Measurements from ENCODE around the gene FIGLA. TPM values are rescaled to one million over a fixed set of nuclear protein-coding genes. Genes with fewer than 3 reads are reported as not detected.

The FIGLA gene
- total RNA-seq, 1 donor from 2014 or later = not detected

- H3K36me3 ChIP-seq (ENCODE audit: control insufficient read depth, insufficient read depth, low read length) = no peaks in the 10 kb centered on the region
- no peak for TF ChIP-seq CTCF (IDR thresholded peaks at IDR 0.05; ENCODE audit: insufficient read depth, low read length, poor library complexity, severe bottlenecking)
- H3K27me3 ChIP-seq (ENCODE audit: control insufficient read depth, insufficient read depth, low read length) = peaks cover 13% of the 10 kb centered on the region
- H3K4me3 ChIP-seq (ENCODE audit: low read depth, low read length) = no peak overlapping the region
- no peak for DNase-seq (ENCODE audit: low read depth)
Measured at GRCh38 chr2:70797506-70797905, 7.1 kb upstream of the FIGLA start.

- TF ChIP-seq CTCF (IDR thresholded peaks at IDR 0.05; ENCODE audit: insufficient read depth, low read length, poor library complexity, severe bottlenecking) = no peak
- Histone ChIP-seq H3K4me3 (ENCODE audit: low read depth, low read length) (no peak overlapping the region), H3K36me3 (ENCODE audit: control insufficient read depth, insufficient read depth, low read length) (no peaks in the 10 kb centered on the region), H3K27me3 (ENCODE audit: control insufficient read depth, insufficient read depth, low read length) (peaks cover 19% of the 10 kb centered on the region)
- DNase-seq (ENCODE audit: low read depth) = no peak
Measured at GRCh38 chr2:70796262-70796661, 5.8 kb upstream of the FIGLA start.

- H3K4me3 ChIP-seq (ENCODE audit: low read depth, low read length) = no peak overlapping the region
- no peak for DNase-seq (ENCODE audit: low read depth)
- no peaks in the 10 kb centered on the region for H3K36me3 ChIP-seq (ENCODE audit: control insufficient read depth, insufficient read depth, low read length)
- peaks cover 25% of the 10 kb centered on the region for H3K27me3 ChIP-seq (ENCODE audit: control insufficient read depth, insufficient read depth, low read length)
- no peak for TF ChIP-seq CTCF (IDR thresholded peaks at IDR 0.05; ENCODE audit: insufficient read depth, low read length, poor library complexity, severe bottlenecking)
Measured at GRCh38 chr2:70795164-70795995, 4.9 kb upstream of the FIGLA start.

- peaks cover 38% of the 10 kb centered on the region for H3K27me3 ChIP-seq (ENCODE audit: control insufficient read depth, insufficient read depth, low read length)
- no peak for DNase-seq (ENCODE audit: low read depth)
- no peak for TF ChIP-seq CTCF (IDR thresholded peaks at IDR 0.05; ENCODE audit: insufficient read depth, low read length, poor library complexity, severe bottlenecking)
- no peaks in the 10 kb centered on the region for H3K36me3 ChIP-seq (ENCODE audit: control insufficient read depth, insufficient read depth, low read length)
- H3K4me3 ChIP-seq (ENCODE audit: low read depth, low read length) = no peak overlapping the region
Measured at GRCh38 chr2:70793450-70793849, 3.0 kb upstream of the FIGLA start.

GRCh38 chr2:70789304-70790135 lies 923 bp downstream of the FIGLA start:
- H3K27me3 ChIP-seq (ENCODE audit: control insufficient read depth, insufficient read depth, low read length) = peaks cover 32% of the 10 kb centered on the region
- no peak overlapping the region for H3K4me3 ChIP-seq (ENCODE audit: low read depth, low read length)
- no peak for DNase-seq (ENCODE audit: low read depth)
- TF ChIP-seq CTCF (IDR thresholded peaks at IDR 0.05; ENCODE audit: insufficient read depth, low read length, poor library complexity, severe bottlenecking) = peak; percentile 76
- no peaks in the 10 kb centered on the region for H3K36me3 ChIP-seq (ENCODE audit: control insufficient read depth, insufficient read depth, low read length)

All from kidney epithelial cell (primary cell).